Tongue (tissue), 2 donors: ENCODE data around the gene MGAT3. TPM values are rescaled to one million over a fixed set of nuclear protein-coding genes. Genes with fewer than 3 reads are reported as not detected.
A peak's percentile ranks its signal among the peaks of the same experiment; 100 is the strongest.

Source experiments
- DNase-seq: peaks from one replicate; pipeline ENCODE4 v3.0.0-alpha.2; 2015
- total RNA-seq: library from RNA; depleted of rRNA; stranded (reverse); fragments of >200 nt; gene quantifications from one replicate; pipeline ENCODE4 v1.2.3, GENCODE V29; 2014

Gene MGAT3
- total RNA-seq, 1 donor from 2014 or later: 2.9 TPM

DNA sequence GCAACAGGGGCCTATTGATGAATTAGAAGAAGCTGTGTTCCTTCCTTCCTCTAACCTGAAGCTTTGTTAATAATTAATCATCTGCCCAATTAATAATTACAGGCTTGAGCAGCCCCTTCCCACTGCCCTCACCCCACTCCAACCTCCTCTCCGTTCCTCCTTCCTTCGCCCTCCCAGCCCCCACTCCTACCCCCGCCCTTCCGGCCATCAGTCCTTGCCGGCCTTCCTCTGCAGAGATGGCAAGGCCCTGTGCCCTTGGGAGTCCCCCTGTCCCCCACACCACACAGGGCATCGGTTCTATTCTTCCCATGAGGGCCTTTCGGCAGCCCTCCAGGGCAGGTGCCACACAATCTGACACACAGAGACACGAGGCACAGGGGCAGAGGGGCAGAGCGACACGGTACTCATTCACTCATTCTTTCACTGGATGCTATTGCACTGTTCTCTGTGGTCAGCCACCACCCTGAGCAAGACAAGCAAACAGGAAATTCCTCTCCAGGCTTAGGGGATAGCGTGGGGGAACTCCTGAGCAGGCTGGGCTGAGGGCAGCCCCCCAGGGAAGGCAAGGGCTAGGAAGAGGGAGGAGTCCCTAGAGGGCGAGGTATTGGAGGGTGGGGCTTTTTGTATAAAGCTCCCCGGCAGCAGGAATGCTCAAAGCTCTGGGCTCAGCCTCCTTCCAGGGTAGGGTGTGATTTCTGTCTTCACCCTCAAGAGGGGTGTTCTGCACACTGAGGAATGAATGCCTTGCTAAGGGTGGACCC lies 14.7 kb downstream of the MGAT3 start:
- DNase-seq: no peak

DNA sequence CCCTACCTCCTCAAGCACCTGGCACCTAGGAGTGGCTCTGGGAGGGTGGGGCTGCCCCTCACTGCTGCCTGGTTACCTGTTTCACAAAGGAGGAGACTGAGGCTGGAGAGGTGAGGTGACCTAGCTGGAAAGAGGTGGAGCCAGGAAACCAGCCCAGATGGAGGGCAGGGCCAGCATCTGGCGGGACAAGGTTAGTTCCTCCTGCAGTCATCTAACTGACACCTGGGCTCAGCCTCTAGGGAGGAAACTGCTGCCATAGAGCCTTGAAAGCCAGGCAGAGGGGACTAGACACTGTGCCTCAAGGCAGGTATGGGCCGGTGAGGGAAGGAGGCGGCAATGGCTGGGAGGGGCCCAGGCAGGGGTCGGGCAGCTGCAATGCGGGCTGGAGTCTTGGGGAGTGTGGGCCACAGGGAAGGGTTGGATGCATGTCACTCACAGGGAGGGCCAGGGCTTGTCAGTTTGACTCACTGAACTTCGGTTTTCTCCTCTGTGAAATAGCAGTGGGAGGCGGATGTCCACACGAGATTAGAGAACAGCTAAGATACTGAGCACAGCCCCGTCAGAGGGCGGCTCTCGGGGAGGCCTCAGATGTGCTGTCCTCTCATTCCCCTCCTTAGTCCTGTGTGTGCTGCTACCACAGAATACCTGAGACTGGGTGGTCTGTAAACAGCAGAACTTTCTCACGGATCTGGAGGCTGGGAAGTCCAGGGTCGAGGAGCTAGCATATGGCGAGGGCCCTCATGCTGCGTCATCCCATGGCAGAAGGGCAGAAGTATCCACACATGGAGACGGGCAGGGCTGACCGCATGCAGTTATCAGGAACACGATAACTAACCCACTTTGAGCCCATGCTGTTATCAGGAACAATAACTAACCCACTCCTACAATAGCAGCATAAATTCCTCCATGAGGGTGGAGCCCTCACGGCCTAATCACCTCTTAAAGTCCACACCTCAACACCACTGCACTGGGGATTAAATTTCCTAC lies 16.1 kb downstream of the MGAT3 start:
- no peak for DNase-seq

DNA sequence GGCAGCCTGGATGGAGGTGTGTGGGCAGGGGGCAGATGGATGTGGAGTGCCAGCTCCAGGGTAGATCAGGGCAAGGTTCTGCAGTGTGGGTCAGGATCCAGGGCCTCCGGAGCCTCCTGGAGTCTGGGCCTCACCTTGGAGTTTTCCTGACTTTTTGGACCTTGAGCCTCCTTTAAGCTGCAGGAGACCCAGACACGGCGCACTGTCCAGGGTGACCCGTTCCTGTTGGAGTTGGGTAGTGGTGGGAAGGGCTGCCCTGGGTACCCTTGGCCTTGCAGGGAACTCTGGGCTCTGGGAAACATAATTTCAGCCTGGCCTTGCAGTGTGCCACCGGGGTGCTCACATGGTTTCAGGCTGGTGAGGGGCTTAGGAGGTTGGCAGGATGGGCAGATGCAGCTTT lies 17.0 kb downstream of the MGAT3 start:
- no peak for DNase-seq

DNA sequence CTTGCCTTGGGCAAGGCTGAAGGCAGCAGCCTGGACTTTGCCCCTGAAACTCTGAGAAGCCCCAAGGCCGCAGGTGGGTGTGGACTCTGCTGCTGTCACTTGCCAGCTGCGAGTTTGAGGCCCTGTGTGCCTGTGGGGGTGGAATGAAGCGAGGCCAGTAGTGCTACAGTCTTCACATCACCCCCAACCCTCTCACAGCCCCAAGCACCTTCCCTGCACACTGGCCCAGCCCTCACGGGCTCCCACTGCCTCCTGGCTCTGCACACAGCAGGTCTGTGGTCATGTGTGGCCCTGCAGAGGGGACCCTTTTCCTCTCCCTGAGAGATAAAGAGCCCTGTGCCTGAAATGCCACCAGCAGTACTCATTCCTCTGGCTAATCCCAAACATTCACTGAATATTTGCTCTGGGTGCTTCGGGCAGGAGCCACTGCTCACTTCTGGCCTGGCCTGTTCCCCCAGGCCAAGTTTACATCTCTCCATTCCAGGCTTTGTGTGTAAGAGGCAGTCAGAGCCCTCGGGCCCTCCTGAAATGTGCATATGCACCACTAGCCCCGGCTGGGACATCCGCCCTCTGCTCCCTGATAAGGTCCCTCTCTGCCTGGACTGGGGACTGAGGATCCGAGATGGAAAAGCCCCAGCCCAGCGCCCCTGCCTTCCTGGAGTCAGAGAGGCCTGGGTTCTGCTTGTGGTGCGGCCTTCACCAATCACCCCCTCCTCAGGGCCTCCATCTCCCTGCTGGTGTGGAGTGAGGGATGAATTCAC lies 17.7 kb downstream of the MGAT3 start:
- DNase-seq: no peak

DNA sequence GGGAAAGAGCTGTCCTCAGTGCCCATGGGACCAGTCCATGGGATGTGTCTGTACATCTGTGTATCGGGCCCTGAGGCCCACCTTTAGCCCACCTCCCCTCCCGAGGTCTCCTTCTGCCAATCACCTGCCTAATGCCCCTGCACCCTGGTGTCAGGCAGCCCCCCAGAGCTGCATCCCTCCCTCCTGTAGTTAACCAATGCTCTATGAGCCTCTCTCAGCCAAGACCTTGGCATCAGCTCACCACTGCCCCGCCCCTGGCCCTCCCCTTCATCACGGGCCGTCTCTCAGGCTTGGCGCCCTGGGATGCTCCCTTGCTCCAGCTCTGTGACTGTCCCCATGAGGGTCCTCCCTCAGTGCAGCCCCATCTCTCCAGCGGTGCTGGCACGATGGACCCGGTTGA lies 18.5 kb downstream of the MGAT3 start:
- no peak for DNase-seq

DNA sequence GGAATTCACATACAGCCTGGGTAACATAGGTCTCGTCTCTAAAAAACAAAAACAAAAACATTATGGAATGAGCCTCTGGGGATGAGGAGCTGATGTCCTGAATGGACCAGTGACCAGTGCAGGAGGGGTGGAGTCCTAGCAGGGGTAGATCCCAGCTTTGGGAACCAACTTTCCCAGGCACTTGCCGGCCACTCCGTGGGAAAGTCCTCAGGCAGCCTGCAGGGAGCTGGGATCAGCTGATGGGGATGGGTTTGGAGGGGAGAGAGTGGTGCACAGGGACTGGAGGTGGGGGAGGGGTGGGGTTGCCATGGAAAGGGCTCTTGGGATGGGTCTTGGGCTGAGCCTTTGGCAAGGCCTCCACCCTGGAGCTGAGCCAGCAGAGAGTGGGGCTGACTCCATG lies 19.1 kb downstream of the MGAT3 start:
- DNase-seq: no peak

DNA sequence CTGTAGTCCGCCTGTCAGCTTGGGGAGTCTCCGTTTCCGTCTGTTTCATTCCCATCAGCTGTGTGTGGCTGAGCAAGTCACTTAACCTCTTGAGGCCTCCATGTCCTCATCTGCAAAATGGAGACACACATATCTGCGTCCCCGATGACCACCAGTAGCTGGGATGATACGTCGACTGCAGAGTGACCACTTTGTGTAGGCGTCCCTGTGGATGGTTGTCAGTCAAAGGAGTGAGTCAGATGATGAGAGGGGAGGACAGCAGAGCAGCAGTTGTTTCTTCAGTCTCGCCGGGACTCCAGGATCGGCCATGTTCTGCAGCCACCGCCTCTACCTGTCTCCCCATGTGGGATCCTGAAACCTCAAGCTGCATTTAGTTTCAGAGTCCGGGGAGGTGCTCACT lies 19.9 kb downstream of the MGAT3 start:
- no peak for DNase-seq

DNA sequence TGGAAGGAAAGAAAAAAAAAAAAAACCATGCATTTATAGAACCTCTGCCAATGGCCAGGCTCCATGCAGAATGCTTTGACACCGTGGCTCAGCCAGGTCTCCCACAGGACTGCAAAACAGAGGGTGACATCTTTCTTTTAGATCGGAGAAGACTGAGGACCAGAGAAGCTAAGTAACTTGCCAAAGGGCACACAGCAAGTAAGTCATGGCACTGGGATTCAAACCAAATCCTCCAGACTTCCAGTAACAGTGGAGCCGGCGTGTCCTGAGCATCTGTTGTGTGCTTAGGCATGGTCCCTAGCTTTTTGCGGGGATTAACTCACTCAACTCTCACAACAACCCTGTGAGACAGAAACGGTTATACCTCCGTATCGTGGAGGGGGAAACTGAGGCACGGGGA lies 20.7 kb downstream of the MGAT3 start:
- no peak for DNase-seq

DNA sequence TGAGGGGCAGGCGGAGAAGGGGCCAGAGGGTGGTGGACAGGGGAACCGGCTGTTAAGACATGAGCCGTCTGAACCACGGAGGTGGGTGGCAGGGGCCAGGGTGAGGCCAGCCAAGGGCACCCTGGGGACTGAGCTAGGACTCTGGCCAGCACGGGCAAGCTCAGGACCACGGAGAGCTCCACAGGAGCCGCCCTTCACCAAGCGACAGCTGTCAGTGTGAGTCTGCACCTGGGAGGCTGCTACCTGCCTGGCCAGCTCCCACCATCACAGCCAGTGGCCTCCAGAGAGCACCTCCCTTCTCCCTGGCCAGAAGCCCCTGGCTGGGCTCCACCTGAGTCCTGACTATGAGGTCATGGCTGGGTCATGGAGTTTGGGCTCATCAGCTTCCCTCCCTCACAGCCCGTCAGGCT lies 21.6 kb downstream of the MGAT3 start:
- peak; percentile 62 for DNase-seq

DNA sequence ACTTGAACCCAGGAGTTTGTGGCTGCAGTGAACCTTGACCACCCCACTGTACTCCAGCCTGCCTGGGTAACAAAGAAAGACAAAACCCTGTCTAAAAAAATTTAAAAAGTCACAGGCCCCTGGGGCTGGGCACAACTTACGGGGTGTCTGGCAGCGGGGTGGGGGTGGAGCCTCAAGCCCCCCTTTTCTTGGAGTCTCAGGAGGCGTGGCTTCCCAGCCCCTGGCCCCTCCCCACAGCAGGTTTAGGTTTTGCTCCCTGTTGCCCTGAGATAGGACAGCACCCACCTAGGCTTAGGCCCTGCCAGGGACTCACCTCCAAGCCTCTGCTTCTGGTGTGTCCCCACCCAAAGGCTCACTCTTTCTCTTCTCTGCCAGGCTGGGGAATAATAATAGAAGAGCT lies 22.4 kb downstream of the MGAT3 start:
- no peak for DNase-seq

DNA sequence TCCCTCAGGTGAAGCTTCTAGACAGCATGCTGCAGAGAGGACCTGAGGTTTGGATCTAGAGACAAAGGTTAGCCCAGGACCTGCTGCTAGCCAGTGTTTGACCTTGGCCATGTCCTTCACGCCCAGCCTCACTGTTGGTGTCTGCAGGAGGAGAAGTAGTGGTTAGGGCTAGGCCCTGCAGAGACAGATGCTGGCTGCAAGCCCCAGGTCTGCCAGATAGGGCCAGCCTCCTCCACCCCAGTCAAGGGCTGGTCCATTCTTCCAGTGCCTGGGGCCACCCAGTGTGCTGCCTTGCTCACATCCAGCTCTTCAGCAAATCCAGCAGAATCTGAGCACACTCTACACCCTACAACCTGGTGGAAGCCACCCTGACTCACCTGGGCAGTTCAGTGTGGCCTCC lies 23.7 kb downstream of the MGAT3 start:
- no peak for DNase-seq

DNA sequence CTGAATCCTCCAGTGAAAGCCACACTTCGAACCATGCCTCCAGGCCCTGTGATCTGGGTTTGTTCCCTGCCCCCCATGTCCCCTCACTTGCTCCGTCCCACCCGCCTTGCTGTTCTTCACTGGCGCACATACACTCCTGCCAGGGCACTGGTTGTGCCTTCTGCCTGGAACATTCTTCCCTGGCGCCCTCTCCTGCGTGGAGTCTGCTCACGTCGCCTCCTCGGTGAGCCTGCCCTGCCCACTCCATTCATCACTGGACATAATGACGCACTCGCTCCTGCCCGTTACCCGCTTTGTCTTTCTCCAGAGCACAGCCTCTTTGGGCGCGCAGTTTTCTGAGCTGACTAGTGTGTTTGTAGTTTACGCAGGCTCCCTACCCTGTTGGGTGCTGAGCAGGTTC lies 24.2 kb downstream of the MGAT3 start:
- no peak for DNase-seq

DNA sequence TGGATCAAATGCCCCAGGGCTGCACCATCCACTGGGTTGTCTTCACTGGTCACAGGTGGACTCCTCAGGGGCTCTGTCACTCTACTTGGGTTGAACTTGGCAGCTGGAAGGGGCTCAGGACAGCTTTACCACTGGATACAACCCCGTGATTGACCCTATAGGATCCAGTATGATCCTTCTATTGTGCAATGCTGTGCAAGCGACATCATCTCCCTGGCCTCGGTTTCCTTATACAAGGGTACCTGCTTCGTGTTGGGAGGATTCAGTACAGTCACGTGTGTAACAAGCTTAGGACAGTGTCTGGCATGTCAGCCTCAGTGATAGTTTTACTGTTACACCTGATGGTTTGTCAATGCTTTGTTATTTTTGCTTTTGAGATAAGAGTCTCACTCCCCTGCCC lies 24.8 kb downstream of the MGAT3 start:
- DNase-seq: no peak

DNA sequence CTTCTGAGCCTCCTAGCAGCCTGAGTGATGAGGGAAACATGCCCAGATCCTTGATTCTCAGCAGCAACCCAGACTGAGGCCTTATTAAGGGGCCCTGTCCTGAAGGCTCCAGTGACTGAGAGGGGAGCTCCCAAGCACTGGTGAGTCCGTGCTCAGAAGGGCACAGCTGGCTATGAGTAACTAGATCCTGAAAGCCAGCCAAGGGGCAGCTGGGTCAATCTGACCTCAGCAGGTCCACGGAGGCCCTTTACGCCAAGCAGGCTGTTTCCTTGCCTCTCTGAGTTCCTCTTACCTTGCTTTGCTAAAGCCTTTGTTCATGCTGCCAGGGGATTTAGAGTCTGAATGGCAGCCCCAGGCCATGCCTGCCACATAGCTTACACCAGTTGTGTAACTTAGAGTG lies 26.0 kb downstream of the MGAT3 start:
- no peak for DNase-seq

DNA sequence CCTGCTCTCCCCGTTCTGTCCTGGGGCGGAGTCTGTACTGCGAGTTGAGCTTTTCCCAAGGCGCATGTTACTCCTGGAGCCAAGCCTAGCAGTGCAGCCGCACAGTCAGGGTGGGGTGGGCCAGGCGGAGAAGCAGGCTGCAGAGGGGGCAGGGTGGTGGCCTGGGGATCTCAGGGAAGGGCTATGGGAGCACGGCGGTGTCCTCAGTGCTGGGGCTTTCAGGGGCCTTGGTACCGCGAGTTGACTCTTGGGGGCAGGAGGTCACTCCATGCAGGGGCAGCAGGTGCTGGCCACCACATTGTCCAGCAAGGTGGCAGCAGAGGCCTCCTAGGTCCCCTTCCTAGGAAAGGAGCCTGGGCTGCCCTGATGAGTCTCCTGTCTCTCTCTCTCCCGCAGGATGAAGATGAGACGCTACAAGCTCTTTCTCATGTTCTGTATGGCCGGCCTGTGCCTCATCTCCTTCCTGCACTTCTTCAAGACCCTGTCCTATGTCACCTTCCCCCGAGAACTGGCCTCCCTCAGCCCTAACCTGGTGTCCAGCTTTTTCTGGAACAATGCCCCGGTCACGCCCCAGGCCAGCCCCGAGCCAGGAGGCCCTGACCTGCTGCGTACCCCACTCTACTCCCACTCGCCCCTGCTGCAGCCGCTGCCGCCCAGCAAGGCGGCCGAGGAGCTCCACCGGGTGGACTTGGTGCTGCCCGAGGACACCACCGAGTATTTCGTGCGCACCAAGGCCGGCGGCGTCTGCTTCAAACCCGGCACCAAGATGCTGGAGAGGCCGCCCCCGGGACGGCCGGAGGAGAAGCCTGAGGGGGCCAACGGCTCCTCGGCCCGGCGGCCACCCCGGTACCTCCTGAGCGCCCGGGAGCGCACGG lies 30.4 kb downstream of the MGAT3 start:
- no peak for DNase-seq

DNA sequence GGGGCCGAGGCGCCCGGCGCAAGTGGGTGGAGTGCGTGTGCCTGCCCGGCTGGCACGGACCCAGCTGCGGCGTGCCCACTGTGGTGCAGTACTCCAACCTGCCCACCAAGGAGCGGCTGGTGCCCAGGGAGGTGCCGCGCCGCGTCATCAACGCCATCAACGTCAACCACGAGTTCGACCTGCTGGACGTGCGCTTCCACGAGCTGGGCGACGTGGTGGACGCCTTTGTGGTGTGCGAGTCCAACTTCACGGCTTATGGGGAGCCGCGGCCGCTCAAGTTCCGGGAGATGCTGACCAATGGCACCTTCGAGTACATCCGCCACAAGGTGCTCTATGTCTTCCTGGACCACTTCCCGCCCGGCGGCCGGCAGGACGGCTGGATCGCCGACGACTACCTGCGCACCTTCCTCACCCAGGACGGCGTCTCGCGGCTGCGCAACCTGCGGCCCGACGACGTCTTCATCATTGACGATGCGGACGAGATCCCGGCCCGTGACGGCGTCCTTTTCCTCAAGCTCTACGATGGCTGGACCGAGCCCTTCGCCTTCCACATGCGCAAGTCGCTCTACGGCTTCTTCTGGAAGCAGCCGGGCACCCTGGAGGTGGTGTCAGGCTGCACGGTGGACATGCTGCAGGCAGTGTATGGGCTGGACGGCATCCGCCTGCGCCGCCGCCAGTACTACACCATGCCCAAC lies 31.2 kb downstream of the MGAT3 start:
- no peak for DNase-seq

DNA sequence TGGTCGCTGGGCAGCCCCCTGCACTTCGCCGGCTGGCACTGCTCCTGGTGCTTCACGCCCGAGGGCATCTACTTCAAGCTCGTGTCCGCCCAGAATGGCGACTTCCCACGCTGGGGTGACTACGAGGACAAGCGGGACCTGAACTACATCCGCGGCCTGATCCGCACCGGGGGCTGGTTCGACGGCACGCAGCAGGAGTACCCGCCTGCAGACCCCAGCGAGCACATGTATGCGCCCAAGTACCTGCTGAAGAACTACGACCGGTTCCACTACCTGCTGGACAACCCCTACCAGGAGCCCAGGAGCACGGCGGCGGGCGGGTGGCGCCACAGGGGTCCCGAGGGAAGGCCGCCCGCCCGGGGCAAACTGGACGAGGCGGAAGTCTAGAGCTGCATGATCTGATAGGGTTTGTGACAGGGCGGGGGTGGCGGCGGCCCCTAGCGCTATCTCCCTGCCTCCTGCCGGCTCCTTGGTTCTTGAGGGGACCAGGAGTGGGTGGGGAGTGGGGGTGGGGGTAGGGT lies 31.8 kb downstream of the MGAT3 start:
- DNase-seq: no peak

DNA sequence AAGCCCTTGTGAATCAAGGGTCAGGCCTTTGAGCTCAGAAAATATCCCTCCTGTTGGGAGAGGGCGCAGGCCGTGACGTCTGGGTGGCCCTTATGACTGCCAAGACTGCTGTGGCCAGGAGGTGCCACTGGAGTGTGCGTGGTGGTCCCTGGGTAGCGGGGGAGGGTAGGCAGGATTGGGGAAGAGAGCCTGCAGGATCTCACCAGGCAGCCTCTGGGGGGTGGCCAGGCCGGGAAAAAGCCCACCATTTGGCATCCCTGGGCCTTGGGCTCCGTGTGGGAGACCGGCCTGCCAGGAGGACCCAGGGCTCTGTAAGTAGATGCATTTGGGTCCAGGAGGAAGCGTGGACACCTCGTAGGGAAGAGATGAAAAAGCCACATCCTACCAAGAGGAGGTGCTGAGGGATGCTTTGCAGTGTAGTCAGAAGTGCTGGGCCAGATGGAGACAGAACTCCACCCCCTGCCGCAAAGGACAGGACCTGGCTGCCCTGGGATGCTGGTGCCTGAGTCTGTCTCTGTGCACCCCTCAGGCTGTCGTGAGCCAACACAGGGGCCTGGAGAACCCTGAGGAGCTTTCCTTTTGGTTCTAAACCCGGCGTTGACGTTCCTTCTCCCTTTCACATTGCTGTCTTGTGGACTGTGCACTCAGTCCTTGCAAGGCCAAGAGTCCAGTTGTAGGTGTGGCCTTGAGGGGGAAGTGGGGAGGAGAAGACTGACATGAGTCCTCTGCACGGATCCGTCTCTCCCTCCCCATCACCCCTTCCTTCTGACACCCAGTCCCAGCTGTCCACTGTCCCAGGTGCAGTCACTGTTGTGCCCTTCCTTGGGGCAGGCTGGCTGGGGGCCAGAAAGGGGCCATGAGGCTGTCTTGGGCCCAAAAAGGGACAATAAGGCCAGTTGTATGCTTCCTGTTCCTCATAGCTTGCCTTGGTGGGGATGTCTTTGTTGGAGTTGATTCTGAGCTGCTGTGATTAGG lies 32.6 kb downstream of the MGAT3 start:
- no peak for DNase-seq

DNA sequence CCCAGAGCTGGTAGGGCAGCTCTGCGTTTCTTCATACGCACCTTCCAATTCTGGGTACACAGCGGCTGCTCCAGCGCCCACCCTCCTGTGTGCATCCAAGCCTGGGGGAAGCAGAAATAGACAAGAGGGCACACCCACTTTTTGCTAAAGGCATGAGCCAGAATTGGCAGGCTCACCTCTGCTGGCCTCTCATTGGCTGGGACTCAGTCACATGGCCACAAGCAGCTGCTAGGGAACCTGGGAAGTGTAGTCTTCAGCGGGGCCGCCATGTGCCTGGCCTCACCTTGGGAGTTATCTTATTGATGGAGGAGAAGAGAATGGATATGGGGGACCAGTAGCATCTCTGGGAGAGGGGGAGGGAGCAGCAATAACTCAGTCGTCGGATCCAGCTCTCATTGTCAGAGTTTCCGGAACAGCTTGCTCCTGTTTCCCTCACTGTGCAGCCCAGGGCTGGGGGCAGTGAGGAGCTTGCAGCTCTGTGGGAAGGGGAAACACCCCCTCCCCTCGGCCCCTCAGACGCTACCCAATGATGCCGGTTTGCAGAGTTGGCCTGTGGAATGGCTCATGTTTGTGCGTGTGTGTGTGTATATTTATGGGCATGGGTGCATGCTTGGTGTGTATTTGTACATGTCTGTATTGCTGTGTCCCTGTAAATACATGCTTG lies 33.5 kb downstream of the MGAT3 start:
- DNase-seq: peak; percentile 87
